ENCODE measurements around the gene COL2A1.

The COL2A1 gene

GRCh38 chr12:48001505-48002413, 2.5 kb downstream of the COL2A1 start:
- no peaks in the 10 kb centered on the region for H3K36me3 ChIP-seq (ENCODE audit: insufficient read depth, low read length)
- peaks cover 100% of the 10 kb centered on the region for H3K27me3 ChIP-seq (ENCODE audit: insufficient read depth, low read length)
- H3K4me3 ChIP-seq (ENCODE audit: low read depth, low read length): peak overlapping the region; percentile 72
- H3K79me2 ChIP-seq (ENCODE audit: control insufficient read depth, insufficient read depth, low read length, unreplicated experiment): no peaks in the 10 kb centered on the region
- H3K27ac ChIP-seq (ENCODE audit: low read depth, low read length): no peak overlapping the region
- H2AFZ ChIP-seq (ENCODE audit: low read length, unreplicated experiment): peak overlapping the region; percentile 58
- H3K4me1 ChIP-seq (ENCODE audit: control insufficient read depth, insufficient read depth, low read length, unreplicated experiment): peaks cover 13% of the 10 kb centered on the region

GRCh38 chr12:48000878-48001504, 3.3 kb downstream of the COL2A1 start:
- H3K4me3 ChIP-seq (ENCODE audit: low read depth, low read length): peak overlapping the region; percentile 72
- no peaks in the 10 kb centered on the region for H3K79me2 ChIP-seq (ENCODE audit: control insufficient read depth, insufficient read depth, low read length, unreplicated experiment)
- H2AFZ ChIP-seq (ENCODE audit: low read length, unreplicated experiment): no peak overlapping the region
- no peak overlapping the region for H3K27ac ChIP-seq (ENCODE audit: low read depth, low read length)
- peaks cover 13% of the 10 kb centered on the region for H3K4me1 ChIP-seq (ENCODE audit: control insufficient read depth, insufficient read depth, low read length, unreplicated experiment)
- no peaks in the 10 kb centered on the region for H3K36me3 ChIP-seq (ENCODE audit: insufficient read depth, low read length)
- H3K27me3 ChIP-seq (ENCODE audit: insufficient read depth, low read length): peaks cover 100% of the 10 kb centered on the region

GRCh38 chr12:47999816-48000215, 4.5 kb downstream of the COL2A1 start:
- peaks cover 13% of the 10 kb centered on the region for H3K4me1 ChIP-seq (ENCODE audit: control insufficient read depth, insufficient read depth, low read length, unreplicated experiment)
- H2AFZ ChIP-seq (ENCODE audit: low read length, unreplicated experiment): no peak overlapping the region
- no peak overlapping the region for H3K27ac ChIP-seq (ENCODE audit: low read depth, low read length)
- no peaks in the 10 kb centered on the region for H3K79me2 ChIP-seq (ENCODE audit: control insufficient read depth, insufficient read depth, low read length, unreplicated experiment)
- H3K36me3 ChIP-seq (ENCODE audit: insufficient read depth, low read length): no peaks in the 10 kb centered on the region
- H3K4me3 ChIP-seq (ENCODE audit: low read depth, low read length): no peak overlapping the region
- H3K27me3 ChIP-seq (ENCODE audit: insufficient read depth, low read length): peaks cover 100% of the 10 kb centered on the region

- H3K36me3 ChIP-seq (ENCODE audit: insufficient read depth, low read length): no peaks in the 10 kb centered on the region
- no peak overlapping the region for H3K4me3 ChIP-seq (ENCODE audit: low read depth, low read length)
- H3K27ac ChIP-seq (ENCODE audit: low read depth, low read length): no peak overlapping the region
- peaks cover 100% of the 10 kb centered on the region for H3K27me3 ChIP-seq (ENCODE audit: insufficient read depth, low read length)
- H3K79me2 ChIP-seq (ENCODE audit: control insufficient read depth, insufficient read depth, low read length, unreplicated experiment): no peaks in the 10 kb centered on the region
- H3K4me1 ChIP-seq (ENCODE audit: control insufficient read depth, insufficient read depth, low read length, unreplicated experiment): peaks cover 8% of the 10 kb centered on the region
- H2AFZ ChIP-seq (ENCODE audit: low read length, unreplicated experiment): no peak overlapping the region
Observed at GRCh38 chr12:47997321-47997720, 7.0 kb downstream of the COL2A1 start.

GRCh38 chr12:47995981-47996401, 8.3 kb downstream of the COL2A1 start:
- H3K4me3 ChIP-seq (ENCODE audit: low read depth, low read length): no peak overlapping the region
- H3K79me2 ChIP-seq (ENCODE audit: control insufficient read depth, insufficient read depth, low read length, unreplicated experiment): no peaks in the 10 kb centered on the region
- H3K4me1 ChIP-seq (ENCODE audit: control insufficient read depth, insufficient read depth, low read length, unreplicated experiment): no peaks in the 10 kb centered on the region
- no peak overlapping the region for H3K27ac ChIP-seq (ENCODE audit: low read depth, low read length)
- peaks cover 96% of the 10 kb centered on the region for H3K27me3 ChIP-seq (ENCODE audit: insufficient read depth, low read length)
- H2AFZ ChIP-seq (ENCODE audit: low read length, unreplicated experiment): no peak overlapping the region
- no peaks in the 10 kb centered on the region for H3K36me3 ChIP-seq (ENCODE audit: insufficient read depth, low read length)

GRCh38 chr12:47993491-47993890, 10.8 kb downstream of the COL2A1 start:
- Histone ChIP-seq H3K27ac (ENCODE audit: low read depth, low read length) (no peak overlapping the region), H3K79me2 (ENCODE audit: control insufficient read depth, insufficient read depth, low read length, unreplicated experiment) (no peaks in the 10 kb centered on the region), H3K27me3 (ENCODE audit: insufficient read depth, low read length) (peaks cover 71% of the 10 kb centered on the region), H3K4me1 (ENCODE audit: control insufficient read depth, insufficient read depth, low read length, unreplicated experiment) (no peaks in the 10 kb centered on the region), H3K36me3 (ENCODE audit: insufficient read depth, low read length) (no peaks in the 10 kb centered on the region), H2AFZ (ENCODE audit: low read length, unreplicated experiment) (no peak overlapping the region), H3K4me3 (ENCODE audit: low read depth, low read length) (no peak overlapping the region)

- Histone ChIP-seq H3K4me1 (ENCODE audit: control insufficient read depth, insufficient read depth, low read length, unreplicated experiment) (no peaks in the 10 kb centered on the region), H2AFZ (ENCODE audit: low read length, unreplicated experiment) (no peak overlapping the region), H3K4me3 (ENCODE audit: low read depth, low read length) (no peak overlapping the region), H3K36me3 (ENCODE audit: insufficient read depth, low read length) (no peaks in the 10 kb centered on the region), H3K79me2 (ENCODE audit: control insufficient read depth, insufficient read depth, low read length, unreplicated experiment) (no peaks in the 10 kb centered on the region), H3K27ac (ENCODE audit: low read depth, low read length) (no peak overlapping the region), H3K27me3 (ENCODE audit: insufficient read depth, low read length) (peaks cover 64% of the 10 kb centered on the region)
Observed at GRCh38 chr12:47992776-47993175, 11.5 kb downstream of the COL2A1 start.

- H3K36me3 ChIP-seq (ENCODE audit: insufficient read depth, low read length): no peaks in the 10 kb centered on the region
- H3K79me2 ChIP-seq (ENCODE audit: control insufficient read depth, insufficient read depth, low read length, unreplicated experiment): no peaks in the 10 kb centered on the region
- H3K4me3 ChIP-seq (ENCODE audit: low read depth, low read length): no peak overlapping the region
- H3K4me1 ChIP-seq (ENCODE audit: control insufficient read depth, insufficient read depth, low read length, unreplicated experiment): no peaks in the 10 kb centered on the region
- H3K27ac ChIP-seq (ENCODE audit: low read depth, low read length): no peak overlapping the region
- H2AFZ ChIP-seq (ENCODE audit: low read length, unreplicated experiment): no peak overlapping the region
- H3K27me3 ChIP-seq (ENCODE audit: insufficient read depth, low read length): peaks cover 50% of the 10 kb centered on the region
Observed at GRCh38 chr12:47991106-47992061, 12.9 kb downstream of the COL2A1 start.

- H3K79me2 ChIP-seq (ENCODE audit: control insufficient read depth, insufficient read depth, low read length, unreplicated experiment): no peaks in the 10 kb centered on the region
- H3K27ac ChIP-seq (ENCODE audit: low read depth, low read length): no peak overlapping the region
- H2AFZ ChIP-seq (ENCODE audit: low read length, unreplicated experiment): no peak overlapping the region
- no peaks in the 10 kb centered on the region for H3K4me1 ChIP-seq (ENCODE audit: control insufficient read depth, insufficient read depth, low read length, unreplicated experiment)
- no peak overlapping the region for H3K4me3 ChIP-seq (ENCODE audit: low read depth, low read length)
- H3K27me3 ChIP-seq (ENCODE audit: insufficient read depth, low read length): peaks cover 42% of the 10 kb centered on the region
- no peaks in the 10 kb centered on the region for H3K36me3 ChIP-seq (ENCODE audit: insufficient read depth, low read length)
Observed at GRCh38 chr12:47990351-47991105, 13.7 kb downstream of the COL2A1 start.

- H3K27me3 ChIP-seq (ENCODE audit: insufficient read depth, low read length): peaks cover 33% of the 10 kb centered on the region
- H3K27ac ChIP-seq (ENCODE audit: low read depth, low read length): no peak overlapping the region
- no peaks in the 10 kb centered on the region for H3K79me2 ChIP-seq (ENCODE audit: control insufficient read depth, insufficient read depth, low read length, unreplicated experiment)
- no peaks in the 10 kb centered on the region for H3K4me1 ChIP-seq (ENCODE audit: control insufficient read depth, insufficient read depth, low read length, unreplicated experiment)
- H2AFZ ChIP-seq (ENCODE audit: low read length, unreplicated experiment): no peak overlapping the region
- no peaks in the 10 kb centered on the region for H3K36me3 ChIP-seq (ENCODE audit: insufficient read depth, low read length)
- H3K4me3 ChIP-seq (ENCODE audit: low read depth, low read length): no peak overlapping the region
Observed at GRCh38 chr12:47989666-47990065, 14.6 kb downstream of the COL2A1 start.

Measured in ACC112 (cell line).